DMS53 treated with DMSO at 0.1 percent for 48 hours (cell line): ENCODE results near the gene GADD45GIP1.
A peak's percentile ranks its signal among the peaks of the same experiment; 100 is the strongest.
"Not testable (repeated sequence)": the region's sequence is repeated elsewhere in the genome, so short reads cannot be mapped to it uniquely, and the experiment has no call there.

Experiments used
- DNase-seq: peaks from one replicate; lab custom pipeline; 2025; ENCODE audit not compliant: unreplicated experiment; lab: John Stamatoyannopoulos, UW

GADD45GIP1 gene

GRCh38 chr19:12944104-12944674 lies 12.8 kb downstream of the GADD45GIP1 start:
- DNase-seq = no peak

DNA sequence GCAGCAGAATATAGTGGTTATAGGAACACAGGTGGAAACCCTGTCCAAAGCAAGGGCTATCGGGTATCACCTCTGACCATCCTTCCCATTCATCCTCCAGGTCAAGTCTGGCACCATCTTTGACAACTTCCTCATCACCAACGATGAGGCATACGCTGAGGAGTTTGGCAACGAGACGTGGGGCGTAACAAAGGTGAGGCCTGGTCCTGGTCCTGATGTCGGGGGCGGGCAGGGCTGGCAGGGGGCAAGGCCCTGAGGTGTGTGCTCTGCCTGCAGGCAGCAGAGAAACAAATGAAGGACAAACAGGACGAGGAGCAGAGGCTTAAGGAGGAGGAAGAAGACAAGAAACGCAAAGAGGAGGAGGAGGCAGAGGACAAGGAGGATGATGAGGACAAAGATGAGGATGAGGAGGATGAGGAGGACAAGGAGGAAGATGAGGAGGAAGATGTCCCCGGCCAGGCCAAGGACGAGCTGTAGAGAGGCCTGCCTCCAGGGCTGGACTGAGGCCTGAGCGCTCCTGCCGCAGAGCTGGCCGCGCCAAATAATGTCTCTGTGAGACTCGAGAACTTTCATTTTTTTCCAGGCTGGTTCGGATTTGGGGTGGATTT lies 13.5 kb downstream of the GADD45GIP1 start:
- no peak for DNase-seq

DNA sequence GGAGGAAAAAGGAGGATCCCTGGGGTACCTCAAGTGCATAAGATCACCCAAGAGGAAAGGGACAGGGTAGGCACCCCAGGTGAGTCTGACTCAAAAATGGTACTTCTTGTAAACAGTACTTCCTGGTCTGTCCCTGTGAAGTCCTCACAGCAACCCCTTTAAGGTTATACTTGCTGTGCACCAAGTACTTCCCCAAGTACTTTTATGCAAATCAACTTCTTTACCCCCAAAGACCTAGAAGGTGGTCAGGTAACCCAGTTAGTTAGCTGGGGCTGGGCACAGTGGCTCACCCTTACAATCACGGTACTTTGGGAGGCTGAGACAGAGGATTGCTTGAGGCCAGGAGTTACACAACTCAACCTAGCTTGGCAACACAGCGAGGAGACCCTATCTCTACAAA lies 16.1 kb downstream of the GADD45GIP1 start:
- DNase-seq = no peak

GRCh38 chr19:12939975-12940423 lies 17.0 kb downstream of the GADD45GIP1 start:
- no peak for DNase-seq

- no peak for DNase-seq
Measured at GRCh38 chr19:12938779-12939601, 18.0 kb downstream of the GADD45GIP1 start.

GRCh38 chr19:12937927-12938778 lies 18.9 kb downstream of the GADD45GIP1 start, which contains the start of gene CALR:
Gene CALR, plus strand, starts transcription at chr19:12938609. Its CDS starts 71 bp downstream, at chr19:12938680.
- DNase-seq = peak; percentile 91

- no peak for DNase-seq
Measured at GRCh38 chr19:12937093-12937926, 19.7 kb downstream of the GADD45GIP1 start.

- DNase-seq = no peak
Measured at GRCh38 chr19:12936582-12936981, 20.4 kb downstream of the GADD45GIP1 start.

DNA sequence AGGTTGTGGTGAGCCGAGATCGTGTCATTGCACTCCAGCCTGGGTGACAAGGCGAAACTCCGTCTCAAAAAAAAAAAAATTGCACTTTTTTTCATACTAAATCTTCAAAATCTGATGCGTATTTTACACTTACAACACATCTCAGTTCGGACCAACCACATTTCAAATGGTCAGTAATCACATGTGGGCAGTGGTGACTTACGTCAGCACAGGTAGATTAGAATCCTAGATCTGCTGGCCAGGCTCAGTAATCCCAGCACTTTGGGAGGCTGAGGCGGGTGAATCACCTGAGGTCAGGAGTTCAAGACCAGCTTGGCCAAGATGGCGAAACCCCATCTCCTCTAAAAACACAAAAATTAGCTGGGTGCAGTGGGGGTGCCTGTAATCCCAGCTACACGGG lies 22.0 kb downstream of the GADD45GIP1 start:
- DNase-seq = no peak

DNA sequence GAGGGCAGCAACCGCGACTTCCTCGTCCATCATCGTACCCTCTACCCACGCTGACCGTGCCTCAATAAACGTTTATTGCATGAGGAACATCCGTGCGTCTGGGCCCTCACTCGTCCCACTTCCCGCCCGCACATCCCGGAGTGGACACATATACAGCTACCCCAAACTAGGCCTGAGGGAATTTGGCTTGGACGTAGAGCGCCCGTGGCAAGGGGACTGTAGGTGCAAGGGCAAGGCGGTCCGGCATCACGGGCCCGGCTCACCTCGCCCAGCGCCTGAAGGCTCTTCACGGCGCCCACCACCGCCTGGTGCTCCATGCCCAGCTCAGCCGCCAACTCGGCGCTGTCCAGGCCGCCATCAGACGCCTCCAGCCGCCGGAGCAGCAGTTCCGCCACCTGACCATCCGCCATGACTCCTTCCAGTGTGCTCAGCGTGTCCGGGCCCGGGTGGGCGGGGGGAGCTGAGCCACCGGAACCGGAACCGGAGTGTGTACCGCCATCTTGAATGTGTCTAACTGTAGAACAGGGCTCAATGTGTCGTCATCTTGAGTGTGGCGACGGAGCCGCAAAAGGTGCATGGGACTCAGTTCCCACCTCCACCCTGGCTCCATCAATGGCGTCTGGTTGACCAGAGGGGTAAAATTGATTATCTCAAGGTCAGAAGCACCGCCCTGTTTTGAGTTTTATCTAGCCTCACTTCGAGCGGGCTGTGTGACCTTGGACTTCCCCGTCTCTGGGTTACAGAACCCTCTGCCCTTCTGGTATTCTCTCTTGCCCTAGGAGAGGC lies 23.5 kb downstream of the GADD45GIP1 start, which contains the start of gene FARSA:
Gene FARSA (minus strand): TSS at position 425 of the 786 bp plus-strand sequence. CDS start 15 bp downstream, at position 410.
- DNase-seq = peak; percentile 62

DNA sequence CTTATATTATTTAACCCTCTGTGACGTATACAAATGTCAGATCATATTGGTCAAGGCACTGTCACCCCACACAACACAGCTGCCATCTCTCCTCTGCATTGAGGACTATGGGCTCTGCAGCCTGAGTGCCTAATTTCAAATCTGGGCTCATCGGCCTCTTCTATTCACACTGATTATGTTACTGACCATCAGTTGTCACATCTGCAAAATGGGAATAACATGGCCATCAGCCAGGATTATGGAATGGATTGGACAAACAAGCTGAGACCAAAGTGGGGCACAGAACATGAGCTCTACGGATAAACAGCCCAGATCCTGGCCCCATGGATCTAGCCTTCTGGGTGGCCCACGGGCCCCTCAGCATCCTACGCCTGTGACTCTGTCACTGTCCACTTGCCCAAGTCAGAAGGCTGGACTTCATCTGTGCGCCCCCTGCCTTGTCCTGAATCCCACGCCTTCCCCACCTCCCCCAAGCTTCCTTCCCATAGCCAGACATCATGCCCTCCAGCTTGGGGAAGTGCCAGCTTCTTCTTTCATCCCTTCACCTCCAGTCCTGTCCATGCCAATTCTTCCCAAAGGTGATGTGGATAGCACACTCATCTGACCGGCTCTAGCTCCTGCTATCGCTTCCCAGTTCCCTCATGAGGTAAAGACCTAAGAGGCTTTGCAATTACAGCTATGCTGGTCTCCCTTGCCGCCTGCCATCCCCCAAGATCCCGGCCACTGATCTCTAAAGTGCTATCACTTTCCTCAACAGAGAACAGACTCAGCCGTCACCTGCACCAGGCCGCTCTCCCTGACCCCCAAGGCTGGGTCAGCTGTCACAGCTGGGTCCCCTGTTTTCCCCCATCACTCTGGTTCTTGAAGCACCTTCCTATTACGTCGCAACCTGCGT lies 24.4 kb downstream of the GADD45GIP1 start:
- DNase-seq = no peak

DNA sequence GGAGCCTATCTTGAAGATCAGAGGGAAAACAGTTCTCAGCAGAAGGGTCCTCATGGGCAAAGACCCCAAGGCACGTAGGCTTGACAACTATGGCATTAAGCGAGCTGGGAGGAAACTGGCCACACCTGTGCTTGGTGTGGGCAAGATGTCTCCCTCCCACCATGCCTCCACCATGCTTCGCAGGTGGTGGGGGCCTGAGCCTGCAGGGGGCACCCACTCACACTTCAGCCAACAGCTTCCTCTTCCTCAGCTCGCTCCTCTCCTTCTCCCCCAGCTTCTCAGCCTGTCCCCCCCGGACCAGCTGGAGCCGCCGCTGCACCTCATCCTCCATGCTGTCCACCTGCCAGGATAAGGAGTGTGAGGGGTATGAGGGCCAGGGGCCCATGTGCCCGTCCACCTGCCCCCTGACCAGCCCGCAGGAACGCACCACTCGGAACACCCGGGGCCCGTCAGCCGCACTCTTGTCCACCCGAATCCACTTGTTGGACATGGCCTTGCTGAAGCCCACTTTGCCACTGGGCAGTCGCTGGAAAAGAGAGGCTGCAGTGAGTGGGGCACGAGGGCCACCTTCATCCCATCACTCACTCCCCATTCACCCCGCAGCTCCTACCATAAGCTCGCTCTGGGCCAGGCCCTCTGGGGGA lies 26.9 kb downstream of the GADD45GIP1 start:
- DNase-seq = no peak

- DNase-seq = no peak
Measured at GRCh38 chr19:12924621-12925310, 32.3 kb downstream of the GADD45GIP1 start.

DNA sequence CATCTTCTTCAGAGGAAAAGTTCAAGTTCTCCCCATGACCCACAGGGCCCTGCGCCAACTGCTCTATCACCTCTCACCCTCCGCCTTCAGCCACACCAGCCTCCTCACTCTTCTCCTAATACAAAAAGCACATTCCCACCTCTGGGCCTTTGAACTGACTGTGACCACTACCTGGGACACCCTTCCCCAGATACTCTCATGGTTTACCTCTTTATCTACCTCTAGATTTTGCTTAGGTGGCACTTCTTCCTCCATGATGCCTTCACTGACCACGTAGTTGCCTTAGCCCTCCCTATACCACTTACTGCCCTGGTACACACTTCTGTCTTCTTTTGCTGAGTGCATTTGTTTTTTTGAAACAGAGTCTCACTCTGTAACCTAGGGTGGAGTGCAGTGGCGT lies 34.1 kb downstream of the GADD45GIP1 start:
- DNase-seq = no peak

DNA sequence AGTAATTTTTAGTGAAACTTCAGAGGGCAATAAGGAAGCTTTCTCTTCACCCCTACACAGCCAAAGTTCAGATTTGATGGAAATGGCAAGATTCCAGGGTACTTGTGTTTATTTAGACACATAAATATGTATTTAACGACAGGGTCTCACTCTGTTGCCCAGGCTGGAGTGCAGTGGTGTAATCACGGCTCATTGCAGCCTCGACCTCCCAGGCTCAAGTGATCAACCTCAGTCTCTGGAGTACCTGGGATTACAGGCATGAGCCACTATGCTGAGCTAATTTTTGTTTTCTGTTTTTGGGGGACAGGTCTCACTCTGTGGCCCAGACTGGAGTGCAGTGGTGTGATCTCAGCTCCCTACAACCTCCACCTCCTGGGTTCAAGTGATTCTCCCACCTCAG lies 36.0 kb downstream of the GADD45GIP1 start:
- DNase-seq = no peak

DNA sequence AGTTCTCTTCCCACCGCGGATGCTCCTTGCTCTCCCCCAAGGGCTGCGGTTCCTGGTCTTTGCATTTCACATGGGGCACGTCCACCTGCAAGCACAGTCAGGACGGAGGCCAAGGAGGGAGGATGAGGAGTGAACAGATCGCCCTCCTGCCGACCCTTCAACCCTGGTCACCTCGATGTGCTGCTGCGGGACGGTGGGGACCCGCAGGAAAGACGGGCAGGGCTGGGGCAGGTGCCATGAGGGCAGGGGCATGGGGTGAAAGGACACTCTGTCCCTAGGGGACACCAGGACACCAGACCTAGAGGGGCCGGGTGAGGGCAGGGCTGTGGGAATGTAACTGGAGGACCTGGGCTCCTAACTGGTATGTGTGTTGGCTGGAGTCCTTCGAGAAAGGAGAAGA lies 38.8 kb downstream of the GADD45GIP1 start:
- no peak for DNase-seq

DNA sequence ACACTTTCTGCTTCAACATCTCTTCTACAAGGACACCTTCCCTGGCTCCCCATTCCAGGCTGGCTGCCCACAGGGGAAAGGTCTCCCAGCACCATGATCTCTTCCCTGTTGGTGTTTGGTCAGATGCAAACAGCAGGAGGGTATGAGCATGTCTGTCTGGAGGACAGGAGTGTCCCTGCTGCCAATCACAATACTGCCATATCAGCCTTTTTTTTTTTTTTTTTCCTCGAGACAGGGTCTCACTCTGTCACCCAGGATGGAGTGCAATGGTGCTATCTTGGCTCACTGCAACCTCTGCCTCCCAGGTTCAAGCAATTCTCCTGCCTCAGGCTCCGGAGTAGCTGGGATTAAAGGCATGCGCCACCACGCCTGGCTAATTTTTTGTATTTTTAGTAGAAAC lies 41.2 kb downstream of the GADD45GIP1 start:
- DNase-seq = not testable (repeated sequence)
